Liver (tissue), 3 donors: ENCODE measurements around the gene ITCH.

ENCODE experiments used
- CTCF ChIP-seq: fragments of 150-350 bp; IDR thresholded peaks from 2 replicates; pipeline ENCODE4 v1.5.1; 2017; ENCODE audit warnings: improper control_type of control experiment, low read depth, low read length; ENCODE audit not compliant: missing input control
- EGR1 ChIP-seq, 2 donors: IDR thresholded peaks; 2 replicates each; pipeline ENCODE4 v1.6.1; 2016 to 2018; ENCODE audit warnings: antibody characterized with exemption in 2 of 2, low read depth in 2 of 2
- RAD21 ChIP-seq, 2 donors: IDR thresholded peaks; 2 replicates each; pipeline ENCODE4 v1.6.1; 2016; ENCODE audit warnings: antibody characterized with exemption in 2 of 2, mild to moderate bottlenecking in 2 of 2
- donor health status: healthy.
- donor health status: healthy.

GRCh38 chr20:34318609-34319443, 44.2 kb upstream of the ITCH start:
- TF ChIP-seq CTCF (no peak), RAD21 (IDR thresholded peaks at IDR 0.05) (peak; percentile 12 to 24), EGR1 (IDR thresholded peaks at IDR 0.05; ENCODE audit: low read depth in 2 of 2) (no peak)
